Measurements from ENCODE around the gene MRPL55.

DNA sequence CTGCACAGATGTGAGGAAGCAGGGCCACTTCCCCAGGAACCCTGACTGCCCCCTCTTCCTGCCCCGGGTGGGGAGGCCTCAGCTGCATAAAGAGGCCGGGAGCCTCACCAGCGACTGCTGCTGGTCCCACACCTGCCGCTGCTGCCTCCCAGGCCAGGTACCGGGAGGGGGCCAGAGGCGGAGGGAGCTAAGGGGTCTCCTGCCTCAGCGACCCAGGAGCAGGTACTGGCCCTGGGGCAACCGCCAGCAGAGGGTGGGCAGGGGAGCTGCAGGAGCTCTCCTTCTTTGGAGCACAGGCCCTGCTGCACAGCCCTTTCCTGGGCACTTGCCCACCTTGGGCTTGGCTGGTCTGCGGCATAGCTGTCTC lies 47.4 kb upstream of the MRPL55 start:
- no peak for TF ChIP-seq POLR2A (IDR thresholded peaks at IDR 0.05)
- TF ChIP-seq, protein P1, sequence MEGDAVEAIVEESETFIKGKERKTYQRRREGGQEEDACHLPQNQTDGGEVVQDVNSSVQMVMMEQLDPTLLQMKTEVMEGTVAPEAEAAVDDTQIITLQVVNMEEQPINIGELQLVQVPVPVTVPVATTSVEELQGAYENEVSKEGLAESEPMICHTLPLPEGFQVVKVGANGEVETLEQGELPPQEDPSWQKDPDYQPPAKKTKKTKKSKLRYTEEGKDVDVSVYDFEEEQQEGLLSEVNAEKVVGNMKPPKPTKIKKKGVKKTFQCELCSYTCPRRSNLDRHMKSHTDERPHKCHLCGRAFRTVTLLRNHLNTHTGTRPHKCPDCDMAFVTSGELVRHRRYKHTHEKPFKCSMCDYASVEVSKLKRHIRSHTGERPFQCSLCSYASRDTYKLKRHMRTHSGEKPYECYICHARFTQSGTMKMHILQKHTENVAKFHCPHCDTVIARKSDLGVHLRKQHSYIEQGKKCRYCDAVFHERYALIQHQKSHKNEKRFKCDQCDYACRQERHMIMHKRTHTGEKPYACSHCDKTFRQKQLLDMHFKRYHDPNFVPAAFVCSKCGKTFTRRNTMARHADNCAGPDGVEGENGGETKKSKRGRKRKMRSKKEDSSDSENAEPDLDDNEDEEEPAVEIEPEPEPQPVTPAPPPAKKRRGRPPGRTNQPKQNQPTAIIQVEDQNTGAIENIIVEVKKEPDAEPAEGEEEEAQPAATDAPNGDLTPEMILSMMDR (IDR thresholded peaks at IDR 0.05) = no peak
- TF ChIP-seq POLR2AphosphoS5 (IDR thresholded peaks at IDR 0.05) = no peak
- no peak for TF ChIP-seq EP300 (IDR thresholded peaks at IDR 0.05)

All from suprapubic skin (tissue), 4 donors.